Measurements from ENCODE around the gene PEAK3. TPM values are rescaled to one million over a fixed set of nuclear protein-coding genes. Genes with fewer than 3 reads are reported as not detected.

The PEAK3 gene
- total and polyA plus RNA-seq, 9 of the 15 experiments (the other 6 are each of a cell fraction or from before 2014, with no cell fraction given) = 0.07 to 0.40 TPM; not detected in 7

GRCh38 chr19:2302319-2303210 lies 20.6 kb upstream of the PEAK3 start:
- Histone ChIP-seq H3K9me3 (replicated peaks; ENCODE audit: control insufficient read depth, insufficient read depth, low read depth, low read length) (no peaks in the 10 kb centered on the region), H3K9me1 (ENCODE audit: control insufficient read depth, insufficient read depth, low read length) (peaks cover 3% of the 10 kb centered on the region), H2AFZ (ENCODE audit: low read depth, low read length) (no peak overlapping the region), H3K27me3 (ENCODE audit: control insufficient read depth in 2 of 2, insufficient read depth in 2 of 2, low read length in 2 of 2) (peaks cover 0 to 13% of the 10 kb centered on the region in 2 experiments; a peak in 2 of 5 replicates), H3K79me2 (ENCODE audit: control insufficient read depth, insufficient read depth, low read length) (no peaks in the 10 kb centered on the region), H3K36me3 (ENCODE audit: control insufficient read depth, insufficient read depth, low read length) (no peaks in the 10 kb centered on the region), H4K20me1 (replicated peaks; ENCODE audit: control insufficient read depth, insufficient read depth, low read length) (no peaks in the 10 kb centered on the region), H3K4me3 (no peak overlapping the region), H3K4me2 (ENCODE audit: insufficient read depth, low read length) (no peak overlapping the region), H3K9ac (ENCODE audit: insufficient read depth in 1 of 2, low read depth in 2 of 2, low read length in 2 of 2) (peak overlapping the region in 1 of 2 experiments; percentile 68; a peak in 2 of 4 replicates), H3K27ac (ENCODE audit: extremely low read depth, low read depth, low read length) (no peak overlapping the region), H3K4me1 (replicated peaks in 1 of 2; ENCODE audit: control insufficient read depth in 2 of 2, insufficient read depth in 2 of 2, low read length in 2 of 2) (peaks cover 6 to 46% of the 10 kb centered on the region in 2 experiments; a peak in 4 of 5 replicates)
- intact Hi-C loops (cut with micrococcal nuclease) = no loop called here
- peak; percentile 6 for FAIRE-seq
- ChIA-PET CTCF (ENCODE audit: low intra/inter-chr PET ratio) (no interaction called here), POLR2A (interaction anchor here (0.7 to 1.2 kb wide), 5 partner anchors 8 to 132 kb away, joined by 3 to 4 read pairs (median 3); no protein-coding TSS in a partner anchor)
- ATAC-seq = peak; percentile 55
- in situ Hi-C loops (cut with MboI) = no loop called here
- no TSS peak for BruUV-seq (replicated peaks)
- peak; percentile 42 to 65 (median 51) for DNase-seq (ENCODE audit: extremely low read depth in 1 of 4, low spot score in 3 of 4)
- 36% methylated on average over 41 of the region's 62 CpGs for WGBS (ENCODE audit: insufficient coverage, low coverage, missing lambda C conversion rate)
- TF ChIP-seq ARID1B (IDR thresholded peaks at IDR 0.05) = no peak
- TF ChIP-seq ZNF639 (CRISPR knock-in tag; conservative IDR thresholded peaks at IDR 0.05 in 1 of 2, IDR thresholded peaks at IDR 0.05 in 1 of 2) = no peak
- peak; percentile 79 for TF ChIP-seq CREB1 (IDR thresholded peaks at IDR 0.05)
- TF ChIP-seq CREB1 (CRISPR knock-in tag; IDR thresholded peaks at IDR 0.05) = peak; percentile 88
- TF ChIP-seq TEAD1 (CRISPR knock-in tag; IDR thresholded peaks at IDR 0.05) = no peak
- no peak for TF ChIP-seq TAL1 (IDR thresholded peaks at IDR 0.05)
- TF ChIP-seq ZNF274 (IDR thresholded peaks at IDR 0.05; ENCODE audit: borderline replicate concordance, low read depth, low read length) = no peak
- no peak for TF ChIP-seq THRB (CRISPR knock-in tag; conservative IDR thresholded peaks at IDR 0.05)
- no peak for TF ChIP-seq EP300 (IDR thresholded peaks at IDR 0.05; ENCODE audit: low read length)
- TF ChIP-seq ZNF696 (CRISPR knock-in tag; conservative IDR thresholded peaks at IDR 0.05) = no peak
- no peak for TF ChIP-seq HNRNPLL (IDR thresholded peaks at IDR 0.05; ENCODE audit: low read depth, low read length, poor library complexity, severe bottlenecking)
- no peak for TF ChIP-seq ZNF707 (CRISPR knock-in tag; conservative IDR thresholded peaks at IDR 0.05)
- peak; percentile 96 for TF ChIP-seq ATF7 (IDR thresholded peaks at IDR 0.05)
- TF ChIP-seq KLF16 (IDR thresholded peaks at IDR 0.05) = no peak
- TF ChIP-seq NFRKB (IDR thresholded peaks at IDR 0.05; ENCODE audit: low read depth) = no peak
- no peak for TF ChIP-seq TRIM25 (IDR thresholded peaks at IDR 0.05; ENCODE audit: borderline replicate concordance)
- peak; percentile 95 for TF ChIP-seq DACH1 (IDR thresholded peaks at IDR 0.05; ENCODE audit: partially characterized antibody)
